HepG2 (cell line): ENCODE measurements around the gene SETD5.

Experiments
- BRCA1 ChIP-seq: sonication (generic); formaldehyde crosslinking; IDR thresholded peaks from 2 replicates; pipeline ENCODE4 v1.4.0; 2020; ENCODE audit warnings: missing genetic modification reagents
- HNRNPUL1 ChIP-seq: fragments of 200-400 bp; formaldehyde crosslinking; IDR thresholded peaks from 2 replicates; pipeline ENCODE4 v1.6.1; 2017; ENCODE audit warnings: low read depth, mild to moderate bottlenecking, low read length, moderate library complexity
- HOXA7 ChIP-seq: sonication (generic); formaldehyde crosslinking; IDR thresholded peaks from 2 replicates; pipeline ENCODE4 v1.8.1; 2022; ENCODE audit warnings: mild to moderate bottlenecking, missing genetic modification reagents, moderate library complexity
- IRF2 ChIP-seq: IDR thresholded peaks from 2 replicates; pipeline ENCODE4 v1.6.1; 2018; ENCODE audit warnings: missing genetic modification reagents, missing compliant biosample characterization
- TBL1XR1 ChIP-seq: fragments of 150-350 bp; IDR thresholded peaks from 2 replicates; pipeline ENCODE4 v1.6.1; 2014; ENCODE audit warnings: borderline replicate concordance, low read length; ENCODE audit not compliant: partially characterized antibody
- TOE1 ChIP-seq: sonication (generic); formaldehyde crosslinking; IDR thresholded peaks from 2 replicates; pipeline ENCODE4 v1.4.0; 2020; ENCODE audit warnings: mild to moderate bottlenecking, missing genetic modification reagents
- ZFYVE20 ChIP-seq: sonication (generic); formaldehyde crosslinking; IDR thresholded peaks from 2 replicates; pipeline ENCODE4 v1.8.0; 2023; ENCODE audit warnings: low read depth, mild to moderate bottlenecking, moderate library complexity, missing genetic modification reagents, borderline replicate concordance
- ZNF138 ChIP-seq: sonication (generic); formaldehyde crosslinking; IDR thresholded peaks from 2 replicates; pipeline ENCODE4 v1.5.0; 2020; ENCODE audit warnings: mild to moderate bottlenecking, low read depth, missing genetic modification reagents
- TF ChIP-seq, protein P1 (sequence below), 2 experiments: IDR thresholded peaks; 2 replicates each; pipeline ENCODE4 v1.6.1; 2011 to 2012; ENCODE audit warnings: low read length in 2 of 2, borderline replicate concordance in 1 of 2, low read depth in 1 of 2, mild to moderate bottlenecking in 1 of 2, moderate library complexity in 1 of 2
- TF ChIP-seq, protein P2 (sequence below): sonication (generic); formaldehyde crosslinking; IDR thresholded peaks from 2 replicates; pipeline ENCODE4 v1.5.0; 2020; ENCODE audit warnings: mild to moderate bottlenecking, missing genetic modification reagents, moderate library complexity

DNA sequence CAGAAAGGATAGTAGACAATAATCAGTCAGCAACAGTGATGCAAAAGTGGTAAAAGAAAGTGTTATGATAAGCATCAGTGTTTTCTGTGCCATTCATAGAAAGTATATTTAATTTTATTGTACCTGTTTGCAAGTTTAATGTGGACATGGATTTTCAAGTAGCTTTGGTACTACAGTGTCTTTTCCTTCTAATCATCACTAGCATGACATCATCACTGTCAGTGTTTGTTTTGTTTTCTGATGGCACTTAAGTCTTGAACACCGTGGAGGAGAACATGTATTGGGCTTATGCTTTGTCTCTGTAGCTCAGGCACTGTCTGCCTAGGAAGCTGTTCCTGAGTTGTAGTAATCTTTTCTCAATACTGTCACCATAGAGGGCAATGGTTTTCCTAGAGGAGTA, 41.9 kb downstream of the SETD5 start:
- TF ChIP-seq BRCA1 (no peak), IRF2 (CRISPR knock-in tag) (no peak), ZNF138 (CRISPR knock-in tag) (no peak), TOE1 (CRISPR knock-in tag) (no peak), HNRNPUL1 (no peak), TBL1XR1 (no peak), HOXA7 (CRISPR knock-in tag) (no peak), ZFYVE20 (CRISPR knock-in tag) (no peak)
- TF ChIP-seq, protein P1, sequence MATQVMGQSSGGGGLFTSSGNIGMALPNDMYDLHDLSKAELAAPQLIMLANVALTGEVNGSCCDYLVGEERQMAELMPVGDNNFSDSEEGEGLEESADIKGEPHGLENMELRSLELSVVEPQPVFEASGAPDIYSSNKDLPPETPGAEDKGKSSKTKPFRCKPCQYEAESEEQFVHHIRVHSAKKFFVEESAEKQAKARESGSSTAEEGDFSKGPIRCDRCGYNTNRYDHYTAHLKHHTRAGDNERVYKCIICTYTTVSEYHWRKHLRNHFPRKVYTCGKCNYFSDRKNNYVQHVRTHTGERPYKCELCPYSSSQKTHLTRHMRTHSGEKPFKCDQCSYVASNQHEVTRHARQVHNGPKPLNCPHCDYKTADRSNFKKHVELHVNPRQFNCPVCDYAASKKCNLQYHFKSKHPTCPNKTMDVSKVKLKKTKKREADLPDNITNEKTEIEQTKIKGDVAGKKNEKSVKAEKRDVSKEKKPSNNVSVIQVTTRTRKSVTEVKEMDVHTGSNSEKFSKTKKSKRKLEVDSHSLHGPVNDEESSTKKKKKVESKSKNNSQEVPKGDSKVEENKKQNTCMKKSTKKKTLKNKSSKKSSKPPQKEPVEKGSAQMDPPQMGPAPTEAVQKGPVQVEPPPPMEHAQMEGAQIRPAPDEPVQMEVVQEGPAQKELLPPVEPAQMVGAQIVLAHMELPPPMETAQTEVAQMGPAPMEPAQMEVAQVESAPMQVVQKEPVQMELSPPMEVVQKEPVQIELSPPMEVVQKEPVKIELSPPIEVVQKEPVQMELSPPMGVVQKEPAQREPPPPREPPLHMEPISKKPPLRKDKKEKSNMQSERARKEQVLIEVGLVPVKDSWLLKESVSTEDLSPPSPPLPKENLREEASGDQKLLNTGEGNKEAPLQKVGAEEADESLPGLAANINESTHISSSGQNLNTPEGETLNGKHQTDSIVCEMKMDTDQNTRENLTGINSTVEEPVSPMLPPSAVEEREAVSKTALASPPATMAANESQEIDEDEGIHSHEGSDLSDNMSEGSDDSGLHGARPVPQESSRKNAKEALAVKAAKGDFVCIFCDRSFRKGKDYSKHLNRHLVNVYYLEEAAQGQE (IDR thresholded peaks at IDR 0.05; ENCODE audit: borderline replicate concordance in 1 of 2, low read depth in 1 of 2, low read length in 2 of 2) = no peak
- TF ChIP-seq, protein P2, sequence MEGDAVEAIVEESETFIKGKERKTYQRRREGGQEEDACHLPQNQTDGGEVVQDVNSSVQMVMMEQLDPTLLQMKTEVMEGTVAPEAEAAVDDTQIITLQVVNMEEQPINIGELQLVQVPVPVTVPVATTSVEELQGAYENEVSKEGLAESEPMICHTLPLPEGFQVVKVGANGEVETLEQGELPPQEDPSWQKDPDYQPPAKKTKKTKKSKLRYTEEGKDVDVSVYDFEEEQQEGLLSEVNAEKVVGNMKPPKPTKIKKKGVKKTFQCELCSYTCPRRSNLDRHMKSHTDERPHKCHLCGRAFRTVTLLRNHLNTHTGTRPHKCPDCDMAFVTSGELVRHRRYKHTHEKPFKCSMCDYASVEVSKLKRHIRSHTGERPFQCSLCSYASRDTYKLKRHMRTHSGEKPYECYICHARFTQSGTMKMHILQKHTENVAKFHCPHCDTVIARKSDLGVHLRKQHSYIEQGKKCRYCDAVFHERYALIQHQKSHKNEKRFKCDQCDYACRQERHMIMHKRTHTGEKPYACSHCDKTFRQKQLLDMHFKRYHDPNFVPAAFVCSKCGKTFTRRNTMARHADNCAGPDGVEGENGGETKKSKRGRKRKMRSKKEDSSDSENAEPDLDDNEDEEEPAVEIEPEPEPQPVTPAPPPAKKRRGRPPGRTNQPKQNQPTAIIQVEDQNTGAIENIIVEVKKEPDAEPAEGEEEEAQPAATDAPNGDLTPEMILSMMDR = no peak
